HG02981 (cell line): Measurements from ENCODE around the gene IFI16.

Experiments used
- ATAC-seq: cut with Tn5 transposase; IDR thresholded peaks from one replicate; pipeline ENCODE4 v1.9.1; 2021; ENCODE audit warnings: mild to moderate bottlenecking, moderate library complexity; ENCODE audit not compliant: unreplicated experiment

The IFI16 gene

DNA sequence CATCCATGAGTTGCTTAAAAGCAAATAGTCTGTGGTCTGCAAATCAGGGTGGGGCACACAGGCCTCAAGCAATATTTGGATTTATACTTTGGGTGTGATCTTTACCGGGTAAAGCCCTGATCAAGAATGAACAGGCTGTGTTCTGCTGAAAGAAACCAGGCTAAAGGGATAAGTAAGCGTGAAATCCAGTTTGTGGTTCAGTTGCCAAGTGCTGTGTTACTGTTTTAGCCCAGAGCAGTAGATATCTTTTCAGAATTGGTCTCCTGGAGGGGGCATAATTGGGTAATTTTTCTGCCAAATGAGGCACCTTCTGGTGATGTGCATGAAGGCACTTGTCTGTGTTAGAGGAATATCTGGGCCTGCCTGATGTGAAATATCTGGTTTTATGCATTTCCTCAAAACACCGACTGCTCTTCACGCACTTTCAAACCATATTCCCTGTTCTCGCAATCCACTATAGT lies 45.5 kb downstream of the IFI16 start:
- ATAC-seq: no peak

DNA sequence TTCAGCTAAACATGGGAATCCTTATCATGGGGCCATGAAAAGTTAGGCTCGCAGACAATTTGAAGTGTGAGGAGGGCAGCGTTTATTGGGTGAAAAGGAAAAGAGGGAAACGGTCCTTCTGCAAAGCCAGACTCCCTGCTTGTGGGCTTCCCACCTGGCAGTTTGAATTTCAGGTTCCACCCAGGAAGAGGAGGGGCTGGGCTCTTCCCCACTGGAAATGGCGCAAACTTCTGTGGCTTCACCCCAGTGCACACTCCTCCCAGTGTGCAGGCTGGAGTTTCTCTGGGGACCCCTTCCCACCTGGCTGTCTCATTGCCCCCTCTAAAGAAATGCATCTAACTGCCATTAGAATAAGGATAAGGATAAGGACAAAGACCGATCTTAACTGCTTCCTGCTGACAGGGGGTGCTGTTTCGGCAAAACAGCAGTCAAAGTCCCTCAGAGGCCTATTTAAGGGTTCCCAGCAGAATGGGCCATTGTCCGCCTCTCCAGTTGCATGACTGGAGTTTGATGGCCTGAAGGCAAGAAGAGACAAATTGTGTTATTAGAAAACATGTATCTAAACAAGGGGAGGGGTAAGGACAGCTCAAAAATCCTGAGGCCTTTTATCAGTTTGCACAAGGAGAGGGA lies 46.5 kb downstream of the IFI16 start:
- no peak for ATAC-seq

GRCh38 chr1:159058751-159059150 lies 49.0 kb downstream of the IFI16 start:
- ATAC-seq: no peak

- ATAC-seq: no peak
These were observed 55.4 kb downstream of the IFI16 start for GRCh38 chr1:159065106-159065505.

- ATAC-seq: no peak
These were observed 56.4 kb downstream of the IFI16 start for GRCh38 chr1:159066108-159066507.

DNA sequence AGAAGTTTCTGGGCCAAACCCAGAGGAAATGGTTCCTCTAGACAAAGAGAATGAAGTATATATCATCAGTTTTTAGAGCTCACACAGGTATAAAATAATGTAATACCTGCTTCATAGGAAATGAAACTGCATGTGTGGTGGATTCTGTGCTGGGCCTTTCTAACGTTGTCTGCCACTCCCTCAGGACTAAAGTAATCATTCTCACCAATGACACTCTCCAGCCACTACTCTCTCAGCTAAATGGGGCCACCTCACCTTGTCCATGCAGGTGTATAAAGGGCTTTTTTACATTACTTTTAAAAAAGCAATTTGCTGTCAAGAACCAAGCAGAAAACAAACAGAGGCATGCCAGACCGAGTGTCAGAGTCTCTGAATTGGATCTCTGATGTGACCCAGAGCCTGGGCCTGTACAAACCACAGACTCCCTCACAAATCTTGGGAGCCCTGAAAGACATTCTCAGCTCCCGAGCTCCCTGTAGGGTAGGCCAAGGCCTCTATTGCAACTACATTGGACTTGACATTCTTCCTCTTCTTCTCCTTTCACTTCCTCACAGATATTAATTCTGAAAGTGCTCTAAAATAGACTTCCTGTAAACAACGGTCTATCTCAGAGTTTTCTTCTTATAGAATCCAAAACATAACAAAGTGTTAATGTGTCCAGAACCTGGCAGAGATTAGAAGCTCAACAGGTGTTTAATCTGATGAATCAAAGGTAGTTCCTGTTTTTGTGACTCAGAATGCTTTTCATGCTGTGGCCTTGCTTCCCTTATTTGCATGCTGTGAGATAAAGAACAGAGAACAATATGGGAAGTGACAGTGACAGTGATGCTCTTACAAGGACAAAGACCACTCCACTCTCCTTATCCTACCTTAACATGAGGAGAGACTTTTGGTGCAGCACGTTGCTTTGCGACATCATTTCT lies 58.3 kb downstream of the IFI16 start:
- peak; percentile 88 for ATAC-seq

DNA sequence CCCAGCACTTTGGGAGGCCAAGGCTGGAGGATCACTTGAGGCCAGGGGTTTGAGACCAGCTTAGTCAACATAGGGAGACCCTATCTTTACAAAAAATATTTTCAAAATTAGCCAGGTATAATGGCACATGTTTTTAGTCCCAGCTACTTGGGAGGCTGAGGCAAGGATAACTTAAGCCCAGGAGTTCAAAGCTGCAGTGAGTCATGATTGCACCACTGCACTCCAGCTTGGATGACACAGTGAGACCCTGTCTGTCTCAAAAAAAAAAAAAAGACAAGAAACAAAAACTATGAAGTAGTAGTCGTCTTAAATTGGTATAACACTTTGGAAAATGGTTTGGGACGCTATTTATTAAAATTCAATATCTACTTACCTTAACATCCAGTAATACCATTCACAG lies 59.2 kb downstream of the IFI16 start:
- no peak for ATAC-seq

- ATAC-seq: no peak
These were observed 62.4 kb downstream of the IFI16 start for GRCh38 chr1:159071970-159072582.

DNA sequence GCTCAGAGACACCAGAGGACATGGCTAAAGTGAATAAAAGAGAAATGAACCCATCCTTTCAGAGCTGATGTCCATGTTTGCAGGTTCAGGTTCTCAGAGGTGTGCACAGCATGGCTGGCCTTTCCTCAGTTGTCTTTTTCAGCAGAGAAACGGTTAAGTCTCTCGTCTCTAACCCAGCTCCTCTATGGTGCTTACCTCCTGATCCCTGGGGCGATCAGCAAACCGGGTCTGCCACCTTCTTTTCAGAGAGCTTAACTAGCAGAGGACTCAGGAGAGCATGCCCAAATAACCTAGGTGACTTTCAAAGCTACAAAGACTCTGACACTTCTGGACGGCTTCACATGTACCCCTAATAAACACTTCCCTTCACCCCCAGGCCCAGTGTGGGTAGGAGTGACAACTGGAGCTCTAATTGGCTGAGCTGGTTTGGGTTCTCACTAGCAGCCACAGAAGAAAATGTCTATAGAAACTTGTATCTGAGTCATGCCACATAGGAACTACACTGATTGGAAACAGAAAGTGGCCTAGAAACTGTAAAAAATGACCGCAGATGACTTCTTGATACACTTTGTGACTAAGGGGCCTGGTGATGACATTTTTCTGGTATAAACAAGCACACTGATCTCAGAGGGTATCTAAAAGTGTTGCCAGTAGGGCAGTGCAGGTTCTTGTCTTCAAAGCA lies 66.9 kb downstream of the IFI16 start, which contains the start of gene AIM2:
AIM2 (minus strand) TSS at position 329 of the 682 bp plus-strand sequence. CDS start 3,267 bp downstream, outside the sequence.
- ATAC-seq: peak; percentile 72

GRCh38 chr1:159077120-159077961 lies 67.6 kb downstream of the IFI16 start:
- ATAC-seq: peak; percentile 66

GRCh38 chr1:159079525-159079924 lies 69.8 kb downstream of the IFI16 start:
- ATAC-seq: no peak

GRCh38 chr1:159081626-159082025 lies 71.9 kb downstream of the IFI16 start:
- ATAC-seq: no peak

DNA sequence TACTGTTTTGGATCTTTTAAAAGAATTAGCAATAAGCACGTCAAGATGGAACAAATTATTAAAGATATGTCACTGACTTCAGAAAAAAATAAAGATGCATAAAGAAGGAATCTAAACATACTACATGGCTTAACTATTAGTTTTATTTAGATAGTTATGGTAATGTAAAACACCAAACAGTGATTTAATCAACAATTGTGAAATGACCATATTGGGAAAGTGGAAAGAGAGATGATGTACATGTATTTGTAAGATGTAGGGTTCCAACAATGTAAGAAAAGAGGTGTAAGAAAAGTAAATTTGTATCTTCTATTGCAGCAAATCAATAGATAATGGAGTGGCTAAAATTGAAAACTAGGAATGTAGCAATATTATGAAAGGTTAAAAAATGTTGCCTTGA lies 73.3 kb downstream of the IFI16 start:
- ATAC-seq: no peak

- ATAC-seq: no peak
These were observed 74.4 kb downstream of the IFI16 start for GRCh38 chr1:159084152-159084551.

DNA sequence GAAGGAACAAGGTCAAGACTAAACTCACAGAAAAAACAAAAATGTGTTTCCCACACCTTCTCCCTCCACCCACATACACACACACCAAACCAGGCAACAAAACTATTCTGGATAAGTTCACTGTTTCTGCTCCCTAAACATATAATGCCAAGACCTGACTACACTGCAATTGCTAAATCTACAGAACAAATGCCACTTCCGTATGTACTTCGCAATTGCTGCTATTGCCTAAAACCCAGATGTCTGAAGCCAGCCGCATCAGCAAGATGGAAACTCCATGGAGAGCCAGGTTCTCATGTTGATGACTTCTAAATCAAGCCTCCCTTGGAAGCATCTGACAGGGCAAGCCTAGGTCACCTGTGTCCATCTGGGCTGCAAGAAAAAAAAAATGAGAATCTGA lies 75.2 kb downstream of the IFI16 start:
- no peak for ATAC-seq

DNA sequence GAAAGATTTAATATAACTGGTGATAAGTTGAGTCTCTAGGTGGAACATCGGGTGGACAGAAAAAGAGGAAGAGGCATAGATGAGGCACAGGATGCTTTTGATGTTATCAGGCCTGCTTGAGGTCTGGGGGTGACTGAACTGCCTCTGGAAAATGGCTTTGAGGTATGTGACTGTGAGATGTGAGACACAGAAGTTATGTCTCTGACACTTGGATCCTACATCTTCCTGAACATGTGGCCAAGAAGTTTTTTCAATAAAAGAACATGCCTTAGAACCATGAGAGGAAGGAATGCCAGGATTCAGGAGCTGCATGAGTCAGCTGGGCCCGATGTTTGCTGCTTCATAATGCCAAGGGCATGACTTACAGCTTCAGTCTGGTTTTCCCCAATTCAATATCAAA lies 78.3 kb downstream of the IFI16 start:
- ATAC-seq: no peak

GRCh38 chr1:159088546-159089183 lies 79.0 kb downstream of the IFI16 start:
- no peak for ATAC-seq

DNA sequence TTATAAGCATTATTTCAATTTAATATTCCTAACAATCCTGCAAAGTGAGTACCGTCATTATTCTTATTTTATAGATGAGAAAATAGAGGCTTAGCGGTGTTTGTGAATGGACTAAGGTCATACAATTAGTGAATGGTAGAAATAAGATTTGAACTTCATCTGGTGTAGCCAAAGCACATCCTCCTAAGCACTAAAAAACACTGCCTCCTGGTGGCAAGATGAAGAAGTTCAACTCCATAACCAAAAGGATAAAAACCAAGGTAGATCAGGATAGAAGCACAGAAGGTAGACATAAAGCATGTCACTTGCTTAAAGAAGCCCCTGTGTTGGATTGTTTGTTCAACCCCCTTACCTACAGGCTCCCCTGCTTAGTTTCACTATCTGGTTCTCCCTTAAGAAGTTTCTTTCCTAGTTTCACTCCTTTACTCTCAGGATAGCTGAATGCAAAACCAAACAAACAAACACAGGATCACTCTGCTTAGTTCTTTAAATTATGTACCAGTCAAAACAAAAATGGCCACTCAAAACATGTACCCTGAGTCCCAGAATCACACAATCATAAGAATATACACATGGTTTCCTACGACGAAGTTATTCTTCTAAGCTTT lies 79.6 kb downstream of the IFI16 start:
- ATAC-seq: no peak
